ENCODE results near the gene SETDB2. TPM values are rescaled to one million over a fixed set of nuclear protein-coding genes. Genes with fewer than 3 reads are reported as not detected.

Gene SETDB2
- 9.8 TPM for total RNA-seq

- DNase-seq (ENCODE audit: low spot score): peak; percentile 100
Measured at GRCh38 chr13:49443704-49444523, at the start of gene SETDB2, which contains the start of gene CAB39L. TSS of gene SETDB2 (plus strand) at chr13:49444274. CDS start at chr13:49451894, 7,620 bp downstream. TSS of gene CAB39L (minus strand) at chr13:49444064. CDS start at chr13:49382910, 61,154 bp downstream.

GRCh38 chr13:49395451-49395865 lies 48.6 kb upstream of the SETDB2 start:
- no peak for DNase-seq (ENCODE audit: low spot score)

- no peak for DNase-seq (ENCODE audit: low spot score)
Measured at GRCh38 chr13:49395878-49396380, 48.1 kb upstream of the SETDB2 start.

GRCh38 chr13:49399801-49400472 lies 44.1 kb upstream of the SETDB2 start:
- DNase-seq (ENCODE audit: low spot score): no peak

- peak; percentile 53 for DNase-seq (ENCODE audit: low spot score)
Measured at GRCh38 chr13:49400755-49401659, 43.1 kb upstream of the SETDB2 start.

- no peak for DNase-seq (ENCODE audit: low spot score)
Measured at GRCh38 chr13:49403996-49404702, 39.9 kb upstream of the SETDB2 start.

GRCh38 chr13:49404703-49405020 lies 39.4 kb upstream of the SETDB2 start:
- no peak for DNase-seq (ENCODE audit: low spot score)

GRCh38 chr13:49407068-49407467 lies 37.0 kb upstream of the SETDB2 start:
- no peak for DNase-seq (ENCODE audit: low spot score)

- DNase-seq (ENCODE audit: low spot score): no peak
Measured at GRCh38 chr13:49407936-49408335, 36.1 kb upstream of the SETDB2 start.

- DNase-seq (ENCODE audit: low spot score): no peak
Measured at GRCh38 chr13:49409008-49409407, 35.1 kb upstream of the SETDB2 start.

- no peak for DNase-seq (ENCODE audit: low spot score)
Measured at GRCh38 chr13:49410006-49410405, 34.1 kb upstream of the SETDB2 start.

GRCh38 chr13:49410477-49410876 lies 33.6 kb upstream of the SETDB2 start:
- DNase-seq (ENCODE audit: low spot score): no peak

- no peak for DNase-seq (ENCODE audit: low spot score)
Measured at GRCh38 chr13:49411353-49411752, 32.7 kb upstream of the SETDB2 start.

- DNase-seq (ENCODE audit: low spot score): no peak
Measured at GRCh38 chr13:49412749-49413148, 31.3 kb upstream of the SETDB2 start.

- DNase-seq (ENCODE audit: low spot score): no peak
Measured at GRCh38 chr13:49417161-49417560, 26.9 kb upstream of the SETDB2 start.

- no peak for DNase-seq (ENCODE audit: low spot score)
Measured at GRCh38 chr13:49418206-49418605, 25.9 kb upstream of the SETDB2 start.

GRCh38 chr13:49419276-49419675 lies 24.8 kb upstream of the SETDB2 start:
- DNase-seq (ENCODE audit: low spot score): no peak

- no peak for DNase-seq (ENCODE audit: low spot score)
Measured at GRCh38 chr13:49421391-49421790, 22.7 kb upstream of the SETDB2 start.

GRCh38 chr13:49424011-49424560 lies 20.0 kb upstream of the SETDB2 start:
- DNase-seq (ENCODE audit: low spot score): no peak

GRCh38 chr13:49428041-49428763 lies 15.9 kb upstream of the SETDB2 start:
- DNase-seq (ENCODE audit: low spot score): no peak

All from mucosa of gallbladder (tissue), 1 donor.